ENCODE results near the gene TKTL1.
"Not testable (repeated sequence)": the region's sequence is repeated elsewhere in the genome, so short reads cannot be mapped to it uniquely, and the experiment has no call there.

TKTL1 gene

GRCh38 chrX:154309041-154309775, 13.6 kb downstream of the TKTL1 start:
- no peak for DNase-seq (ENCODE audit: low spot score)

GRCh38 chrX:154310616-154311536, 15.3 kb downstream of the TKTL1 start:
- no peak for DNase-seq (ENCODE audit: low spot score)

DNA sequence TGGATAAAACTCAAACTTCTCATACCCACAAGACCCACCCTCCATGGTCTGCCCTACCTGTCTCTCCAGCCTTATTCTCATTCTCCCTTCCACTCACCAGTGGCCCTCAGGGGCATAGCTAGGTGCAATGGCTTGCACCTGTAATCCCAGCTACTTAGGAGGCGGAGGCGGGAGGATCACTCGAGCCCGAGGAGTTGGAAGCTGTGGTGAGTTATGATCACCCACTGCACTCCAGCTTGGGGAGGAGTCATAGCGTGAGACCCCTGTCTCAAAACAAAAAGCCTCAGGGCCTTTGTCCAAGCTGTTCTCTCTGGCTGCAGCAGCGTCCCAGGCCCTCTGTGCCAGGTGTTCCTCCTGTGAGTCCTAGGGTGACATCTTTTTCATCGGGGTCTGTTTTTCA, 16.5 kb downstream of the TKTL1 start:
- no peak for DNase-seq (ENCODE audit: low spot score)

- no peak for DNase-seq (ENCODE audit: low spot score)
Observed at GRCh38 chrX:154313147-154313546, 17.6 kb downstream of the TKTL1 start.

GRCh38 chrX:154315416-154315815, 19.8 kb downstream of the TKTL1 start:
- no peak for DNase-seq (ENCODE audit: low spot score)

GRCh38 chrX:154317391-154317995, 21.9 kb downstream of the TKTL1 start:
- peak; percentile 33 for DNase-seq (ENCODE audit: low spot score)

- DNase-seq (ENCODE audit: low spot score) = no peak
Observed at GRCh38 chrX:154320406-154320805, 24.8 kb downstream of the TKTL1 start.

GRCh38 chrX:154321152-154321551, 25.6 kb downstream of the TKTL1 start:
- no peak for DNase-seq (ENCODE audit: low spot score)

DNA sequence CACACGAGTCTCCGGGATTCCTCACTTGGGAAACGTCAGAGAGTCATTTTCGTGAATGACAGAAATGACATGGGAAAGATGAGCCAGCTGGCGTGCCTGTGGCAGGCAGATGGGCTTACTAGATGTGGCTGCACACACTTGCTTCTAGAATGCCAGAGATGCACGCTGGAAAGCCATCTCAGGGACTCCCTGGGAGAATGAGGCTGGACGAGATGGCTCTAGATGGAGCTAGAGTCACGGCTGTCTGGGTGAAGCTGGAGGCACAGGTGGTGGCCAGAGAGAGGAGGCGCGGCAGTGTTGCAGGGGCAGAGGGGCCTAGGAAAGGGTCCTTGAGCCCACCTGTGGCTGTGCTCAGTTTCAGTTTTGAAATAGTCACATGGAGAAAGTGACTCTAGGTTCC, 26.0 kb downstream of the TKTL1 start:
- no peak for DNase-seq (ENCODE audit: low spot score)

GRCh38 chrX:154322890-154323289, 27.3 kb downstream of the TKTL1 start:
- no peak for DNase-seq (ENCODE audit: low spot score)

GRCh38 chrX:154323537-154323936, 27.9 kb downstream of the TKTL1 start:
- DNase-seq (ENCODE audit: low spot score) = no peak

- DNase-seq (ENCODE audit: low spot score) = no peak
Observed at GRCh38 chrX:154325541-154325940, 29.9 kb downstream of the TKTL1 start.

DNA sequence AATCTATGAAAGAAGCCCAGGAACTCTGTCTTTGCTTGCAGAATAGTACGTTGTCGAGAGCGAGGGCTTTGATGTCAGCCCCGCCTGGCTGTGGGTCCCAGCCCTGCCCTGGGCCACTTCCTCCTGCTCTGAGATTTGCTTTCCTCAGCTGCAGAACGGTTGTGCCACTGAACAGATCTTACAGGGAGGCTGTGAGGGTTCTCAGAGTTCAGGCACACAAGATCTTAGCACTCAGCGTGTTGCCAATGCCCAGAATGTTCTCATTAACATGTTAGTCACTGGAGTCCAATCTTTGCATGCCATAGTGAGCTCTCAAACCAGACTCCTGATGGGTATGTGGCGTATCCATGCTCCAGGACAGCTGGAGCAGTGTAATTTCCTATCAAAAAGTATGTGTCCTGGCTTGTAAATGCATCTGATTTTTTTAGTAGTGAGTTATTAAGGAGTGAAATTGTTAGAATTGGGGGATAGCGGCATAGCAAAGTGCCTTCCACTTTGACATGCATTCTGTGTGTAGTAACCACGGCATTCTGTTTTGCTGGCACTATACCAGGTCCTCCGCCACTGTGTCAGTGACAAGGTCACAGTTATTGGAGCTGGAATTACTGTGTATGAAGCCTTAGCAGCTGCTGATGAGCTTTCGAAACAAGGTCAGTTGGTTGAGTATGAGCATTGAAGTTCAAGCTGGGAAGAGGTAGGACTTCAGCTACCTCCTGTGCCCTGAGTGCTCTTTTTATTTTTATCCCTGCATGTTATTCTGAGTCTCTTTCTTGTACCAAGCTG, 31.6 kb downstream of the TKTL1 start:
- no peak for DNase-seq (ENCODE audit: low spot score)

DNA sequence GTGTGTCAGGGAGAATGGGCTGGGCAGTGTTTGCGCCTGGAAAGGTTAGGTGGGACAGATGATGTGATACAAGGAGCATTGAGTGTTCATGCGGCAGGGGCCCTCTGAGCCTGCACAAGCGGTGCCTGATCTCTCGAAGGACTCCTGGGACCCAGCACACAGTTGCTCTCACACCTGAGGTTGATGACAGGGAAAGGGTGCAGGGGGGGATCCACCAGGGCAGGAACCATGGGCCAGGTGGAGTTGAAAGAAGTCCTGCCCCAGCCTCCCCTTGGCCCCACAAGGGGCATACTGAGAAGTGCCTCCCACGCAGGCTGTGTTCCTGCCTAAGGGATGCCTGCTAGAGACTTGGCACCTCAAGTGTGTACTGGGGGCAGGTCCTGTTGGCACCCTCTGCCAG, 33.1 kb downstream of the TKTL1 start:
- DNase-seq (ENCODE audit: low spot score) = no peak

- no peak for DNase-seq (ENCODE audit: low spot score)
Observed at GRCh38 chrX:154329294-154329693, 33.7 kb downstream of the TKTL1 start.

GRCh38 chrX:154332561-154332960, 37.0 kb downstream of the TKTL1 start:
- DNase-seq (ENCODE audit: low spot score) = no peak

GRCh38 chrX:154333116-154333515, 37.5 kb downstream of the TKTL1 start:
- no peak for DNase-seq (ENCODE audit: low spot score)

DNA sequence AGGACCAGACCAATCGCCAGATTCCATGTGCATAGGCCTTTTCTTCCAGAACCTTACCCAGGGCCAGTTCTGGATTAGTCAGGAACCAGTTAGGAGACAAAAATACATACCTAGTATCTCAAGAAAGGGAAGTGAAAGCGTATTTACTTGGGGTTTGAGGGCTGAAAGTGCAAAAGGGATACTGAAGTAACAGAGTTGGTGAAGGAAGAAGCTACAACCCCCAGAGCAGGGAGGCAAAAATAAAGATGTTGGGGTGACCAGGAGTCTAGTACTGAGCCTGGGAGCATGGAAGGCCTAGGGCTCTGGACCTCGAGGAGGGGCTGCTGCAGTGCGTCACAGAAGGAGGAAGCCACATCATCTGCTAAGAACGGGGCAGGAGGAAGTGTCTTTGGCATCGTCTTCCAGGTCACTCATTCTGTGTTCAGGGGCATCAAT, 38.3 kb downstream of the TKTL1 start:
- no peak for DNase-seq (ENCODE audit: low spot score)

GRCh38 chrX:154334496-154334895, 38.9 kb downstream of the TKTL1 start:
- no peak for DNase-seq (ENCODE audit: low spot score)

DNA sequence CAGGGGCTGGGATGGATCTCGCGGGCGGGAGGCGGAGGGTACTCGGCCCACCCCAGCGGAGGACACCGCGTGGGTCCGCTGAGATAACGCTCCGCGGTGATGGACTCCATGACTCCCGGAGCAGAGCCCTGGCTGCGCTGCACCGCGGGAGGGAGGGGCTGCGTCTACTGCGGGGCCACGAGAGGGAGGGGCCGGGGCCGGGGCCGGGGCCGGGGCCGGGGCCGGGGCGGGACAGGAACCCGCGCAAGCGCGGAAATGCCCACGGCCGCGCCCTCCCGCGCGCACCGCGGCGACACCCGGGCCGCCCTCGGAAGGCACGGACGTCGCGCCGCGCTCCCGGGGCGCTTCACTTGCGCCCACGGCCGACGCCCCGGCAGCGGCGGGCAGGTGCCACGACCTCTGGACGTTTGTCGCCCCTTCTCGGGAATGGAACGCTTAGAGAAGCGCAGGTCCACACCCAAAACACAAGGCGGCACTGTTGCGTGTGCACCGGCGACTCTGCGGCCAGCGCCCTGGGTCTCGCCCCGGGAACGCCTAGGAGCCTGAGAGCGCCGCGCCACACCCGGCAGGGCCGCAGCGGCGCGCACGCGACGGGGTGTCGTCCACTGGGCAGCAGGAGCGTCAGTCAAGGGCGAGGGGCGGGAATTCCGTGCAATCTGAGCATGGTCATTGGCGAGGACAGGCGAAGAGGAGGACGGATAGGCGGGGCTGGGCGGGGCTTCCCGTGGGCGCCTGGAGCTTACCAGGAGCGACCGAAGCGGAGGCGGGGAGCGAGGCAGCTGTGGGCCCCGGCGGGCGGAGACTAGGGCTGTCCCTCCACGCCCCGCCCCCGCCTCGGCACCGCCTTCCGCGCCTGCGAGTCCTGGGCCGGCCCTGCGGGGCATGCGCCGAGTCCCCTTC, 46.1 kb downstream of the TKTL1 start:
- not testable (repeated sequence) for DNase-seq (ENCODE audit: low spot score)

- not testable (repeated sequence) for DNase-seq (ENCODE audit: low spot score)
Observed at GRCh38 chrX:154343063-154343462, 47.5 kb downstream of the TKTL1 start.

Measured in SW480 (cell line).